GM23338 (cell line): ENCODE measurements around the gene AGBL4. TPM values are rescaled to one million over a fixed set of nuclear protein-coding genes. Genes with fewer than 3 reads are reported as not detected.

Source experiments
- ATAC-seq: fragments of 200-7000 bp; cut with Tn5 transposase; 3 replicates; pipeline ENCODE4 v1.9.1; 2020
- DNase-seq: peaks from one replicate; pipeline ENCODE4 v3.0.0-alpha.2; 2015; ENCODE audit warnings: low spot score
- H2AFZ ChIP-seq: fragments of 200-600 bp; sonication (generic); 2 replicates; pipeline ENCODE4 v1.8.0; 2016; ENCODE audit warnings: antibody characterized with exemption, mild to moderate bottlenecking, moderate library complexity
- H3F3A ChIP-seq: fragments of 200-600 bp; sonication (generic); replicated peaks from 2 replicates; pipeline ENCODE4 v1.8.0; 2017; ENCODE audit warnings: antibody characterized with exemption, mixed run types, low read depth
- H3K27ac ChIP-seq: fragments of 200-600 bp; sonication (generic); 2 replicates; pipeline ENCODE4 v1.6.1; 2016; ENCODE audit warnings: low read depth
- H3K27me3 ChIP-seq: fragments of 200-600 bp; sonication (generic); 2 replicates; pipeline ENCODE4 v1.8.0; 2016; ENCODE audit warnings: mild to moderate bottlenecking, mixed run types, moderate library complexity; ENCODE audit not compliant: insufficient read depth
- H3K36me3 ChIP-seq: fragments of 200-600 bp; sonication (generic); 2 replicates; pipeline ENCODE4 v1.8.0; 2016; ENCODE audit warnings: mild to moderate bottlenecking; ENCODE audit not compliant: insufficient read depth
- H3K4me1 ChIP-seq: fragments of 200-600 bp; sonication (generic); 2 replicates; pipeline ENCODE4 v1.8.0; 2016; ENCODE audit warnings: mild to moderate bottlenecking, moderate library complexity; ENCODE audit not compliant: insufficient read depth
- H3K4me2 ChIP-seq: fragments of 200-600 bp; sonication (generic); 2 replicates; pipeline ENCODE4 v1.7.1; 2017; ENCODE audit warnings: mixed run types
- H3K4me3 ChIP-seq: fragments of 200-600 bp; sonication (generic); 2 replicates; pipeline ENCODE4 v1.6.1; 2016; ENCODE audit warnings: mixed run types
- H3K79me2 ChIP-seq: fragments of 200-600 bp; sonication (generic); replicated peaks from 2 replicates; pipeline ENCODE4 v1.8.0; 2017; ENCODE audit warnings: mild to moderate bottlenecking; ENCODE audit not compliant: insufficient read depth
- H3K9me2 ChIP-seq: fragments of 200-600 bp; sonication (generic); 2 replicates; pipeline ENCODE4 v1.8.0; 2017; ENCODE audit not compliant: insufficient read depth
- H4K20me1 ChIP-seq: fragments of 200-600 bp; sonication (generic); replicated peaks from 2 replicates; pipeline ENCODE4 v1.8.0; 2017; ENCODE audit warnings: mild to moderate bottlenecking; ENCODE audit not compliant: insufficient read depth
- H3K27ac Mint-ChIP-seq: 2 replicates; pipeline ENCODE4 v1.8.0; 2020; ENCODE audit warnings: inconsistent platforms, mild to moderate bottlenecking, moderate library complexity, mixed read lengths
- H3K27me3 Mint-ChIP-seq: 3 replicates; pipeline ENCODE4 v1.8.0; 2022; ENCODE audit warnings: low read depth, mild to moderate bottlenecking, moderate library complexity, mixed read lengths, inconsistent platforms; ENCODE audit not compliant: insufficient read depth, poor library complexity
- H3K36me3 Mint-ChIP-seq: 3 replicates; pipeline ENCODE4 v1.8.0; 2021; ENCODE audit warnings: low read depth, mild to moderate bottlenecking, inconsistent platforms, moderate library complexity, mixed read lengths
- H3K4me1 Mint-ChIP-seq: 3 replicates; pipeline ENCODE4 v1.8.0; 2020; ENCODE audit warnings: mild to moderate bottlenecking, inconsistent platforms, mixed read lengths
- H3K4me3 Mint-ChIP-seq: 3 replicates; pipeline ENCODE4 v1.8.0; 2021; ENCODE audit warnings: moderate library complexity, mild to moderate bottlenecking, inconsistent platforms, mixed read lengths
- H3K9me3 Mint-ChIP-seq: 3 replicates; pipeline ENCODE4 v1.8.0; 2020; ENCODE audit warnings: moderate library complexity, mild to moderate bottlenecking, inconsistent platforms, mixed read lengths
- EZH2phosphoT487 ChIP-seq: fragments of 200-600 bp; sonication (generic); IDR thresholded peaks from one replicate; pipeline ENCODE4 v1.8.1; 2018; ENCODE audit warnings: antibody characterized with exemption; ENCODE audit not compliant: unreplicated experiment
- JUNB ChIP-seq: IDR thresholded peaks from one replicate; pipeline ENCODE4 v1.6.1; 2016; ENCODE audit warnings: antibody characterized with exemption; ENCODE audit not compliant: unreplicated experiment
- NANOG ChIP-seq: IDR thresholded peaks from 2 replicates; pipeline ENCODE4 v1.6.1; 2016; ENCODE audit warnings: antibody characterized with exemption, borderline replicate concordance
- STAT1 ChIP-seq: IDR thresholded peaks from one replicate; pipeline ENCODE4 v1.6.1; 2016; ENCODE audit warnings: antibody characterized with exemption; ENCODE audit not compliant: unreplicated experiment
- ZNF114 ChIP-seq: fragments of 250-450 bp; sonication (Bioruptor Pico); IDR thresholded peaks from 2 replicates; pipeline ENCODE4 v1.5.0; 2020; ENCODE audit warnings: mild to moderate bottlenecking, moderate library complexity
- polyA plus RNA-seq: library from polyadenylated mRNA; unstranded; fragments of >200 nt; fragmentation: Nextera tagmentation; extraction: Ambion mirVana; gene quantifications from 2 replicates; pipeline ENCODE4 v1.2.1, GENCODE V29; 2016
- total RNA-seq: library from RNA; depleted of rRNA; stranded (reverse); fragments of >200 nt; shearing (Covaris generic); gene quantifications from 2 replicates; pipeline ENCODE4 v1.2.3, GENCODE V29; 2014
- TF ChIP-seq, protein P1 (sequence below), 2 experiments: fragments of 200-600 bp in 1 of 2; sonication (generic) in 1 of 2; conservative IDR thresholded peaks; 2 replicates each; pipeline versions ENCODE4 v1.5.1 to v1.6.1; 2016 to 2017; ENCODE audit warnings: antibody characterized with exemption in 2 of 2, low read depth in 2 of 2, mild to moderate bottlenecking in 2 of 2, moderate library complexity in 1 of 2
- TF ChIP-seq, protein P2 (sequence below): IDR thresholded peaks from 2 replicates; pipeline ENCODE4 v1.6.1; 2016; ENCODE audit warnings: antibody characterized with exemption

The AGBL4 gene
- total and polyA plus RNA-seq, 2 experiments from 2014 or later = 0.91 to 1.5 TPM

DNA sequence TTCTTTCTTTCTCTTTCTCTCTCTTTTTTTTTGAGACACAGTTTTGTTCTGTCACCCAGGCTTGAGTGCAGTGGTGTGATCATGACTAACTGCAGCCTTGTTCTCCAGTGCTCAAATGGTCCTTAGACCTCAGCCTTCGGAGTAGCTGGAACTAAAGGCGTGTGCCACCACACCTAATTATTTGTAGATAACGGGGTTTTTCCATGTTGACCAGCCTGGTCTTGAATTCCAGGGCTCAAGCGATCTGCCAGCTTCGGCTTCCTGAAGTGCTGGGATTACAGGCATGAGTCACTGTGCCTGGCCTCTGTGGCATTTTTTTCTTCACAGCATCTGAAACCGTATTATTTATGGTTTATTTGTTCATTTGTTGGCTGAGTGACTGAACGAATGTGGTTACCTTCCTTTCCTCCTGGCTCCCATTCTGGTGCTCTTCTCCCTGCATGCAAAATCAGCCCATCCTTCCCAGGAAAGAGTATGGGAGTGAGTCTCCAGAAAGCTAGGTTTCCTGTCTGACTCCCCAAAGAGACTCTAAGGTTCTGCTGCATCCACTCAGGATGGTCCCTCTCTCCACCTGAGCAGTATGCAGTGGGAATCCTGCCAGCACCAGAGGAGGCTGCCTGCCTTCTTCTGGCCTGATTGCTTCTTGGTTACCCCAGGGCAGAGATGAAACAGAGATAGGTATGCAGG, 1092.1 kb downstream of the AGBL4 start (continued):
- TF ChIP-seq, protein P1, sequence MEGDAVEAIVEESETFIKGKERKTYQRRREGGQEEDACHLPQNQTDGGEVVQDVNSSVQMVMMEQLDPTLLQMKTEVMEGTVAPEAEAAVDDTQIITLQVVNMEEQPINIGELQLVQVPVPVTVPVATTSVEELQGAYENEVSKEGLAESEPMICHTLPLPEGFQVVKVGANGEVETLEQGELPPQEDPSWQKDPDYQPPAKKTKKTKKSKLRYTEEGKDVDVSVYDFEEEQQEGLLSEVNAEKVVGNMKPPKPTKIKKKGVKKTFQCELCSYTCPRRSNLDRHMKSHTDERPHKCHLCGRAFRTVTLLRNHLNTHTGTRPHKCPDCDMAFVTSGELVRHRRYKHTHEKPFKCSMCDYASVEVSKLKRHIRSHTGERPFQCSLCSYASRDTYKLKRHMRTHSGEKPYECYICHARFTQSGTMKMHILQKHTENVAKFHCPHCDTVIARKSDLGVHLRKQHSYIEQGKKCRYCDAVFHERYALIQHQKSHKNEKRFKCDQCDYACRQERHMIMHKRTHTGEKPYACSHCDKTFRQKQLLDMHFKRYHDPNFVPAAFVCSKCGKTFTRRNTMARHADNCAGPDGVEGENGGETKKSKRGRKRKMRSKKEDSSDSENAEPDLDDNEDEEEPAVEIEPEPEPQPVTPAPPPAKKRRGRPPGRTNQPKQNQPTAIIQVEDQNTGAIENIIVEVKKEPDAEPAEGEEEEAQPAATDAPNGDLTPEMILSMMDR (conservative IDR thresholded peaks at IDR 0.05; ENCODE audit: low read depth in 2 of 2) = no peak
- TF ChIP-seq ZNF114 (CRISPR knock-in tag) (no peak), NANOG (no peak), JUNB (no peak)

DNA sequence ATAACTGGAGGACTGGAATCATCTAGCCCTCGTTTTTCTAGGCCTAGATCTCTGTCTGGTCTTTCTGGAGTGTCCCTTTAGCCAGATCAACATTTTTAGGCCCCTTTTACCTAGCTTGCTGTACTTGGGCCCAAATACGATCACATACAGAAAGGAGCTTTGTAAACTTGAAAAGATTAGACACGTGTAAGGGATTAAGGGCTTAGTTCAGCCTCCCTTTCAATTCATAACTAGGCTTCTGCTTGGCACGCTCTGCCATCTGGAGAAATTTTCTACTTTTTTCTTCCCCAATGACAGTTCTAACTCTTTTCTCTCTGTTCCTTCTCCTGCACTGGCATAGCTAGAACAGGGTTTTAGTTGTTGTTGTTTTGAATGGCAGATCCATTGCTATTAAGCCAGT, 1093.7 kb downstream of the AGBL4 start:
- H3K36me3 Mint-ChIP-seq = no peaks in the 10 kb centered on the region
- Histone ChIP-seq H4K20me1 (no peaks in the 10 kb centered on the region), H3K27ac (no peak overlapping the region), H3K4me2 (no peak overlapping the region), H3F3A (no peaks in the 10 kb centered on the region), H3K9me2 (no peaks in the 10 kb centered on the region), H3K79me2 (no peaks in the 10 kb centered on the region), H3K4me1 (no peaks in the 10 kb centered on the region), H3K4me3 (no peak overlapping the region), H2AFZ (no peak overlapping the region), H3K27me3 (no peaks in the 10 kb centered on the region), H3K36me3 (no peaks in the 10 kb centered on the region)
- ATAC-seq (no peak), DNase-seq (no peak)
- no peak overlapping the region for H3K27ac Mint-ChIP-seq
- peaks cover 4% of the 10 kb centered on the region for H3K27me3 Mint-ChIP-seq
- no peak for TF ChIP-seq ZNF114 (CRISPR knock-in tag)
- TF ChIP-seq, protein P1 (conservative IDR thresholded peaks at IDR 0.05; ENCODE audit: low read depth in 2 of 2) = no peak
- no peak for TF ChIP-seq NANOG
- H3K9me3 Mint-ChIP-seq = peaks cover 12% of the 10 kb centered on the region; the same call in 2 of the 3 replicates
- peaks cover 9% of the 10 kb centered on the region; the same call in 2 of the 3 replicates for H3K4me1 Mint-ChIP-seq
- no peak overlapping the region for H3K4me3 Mint-ChIP-seq

DNA sequence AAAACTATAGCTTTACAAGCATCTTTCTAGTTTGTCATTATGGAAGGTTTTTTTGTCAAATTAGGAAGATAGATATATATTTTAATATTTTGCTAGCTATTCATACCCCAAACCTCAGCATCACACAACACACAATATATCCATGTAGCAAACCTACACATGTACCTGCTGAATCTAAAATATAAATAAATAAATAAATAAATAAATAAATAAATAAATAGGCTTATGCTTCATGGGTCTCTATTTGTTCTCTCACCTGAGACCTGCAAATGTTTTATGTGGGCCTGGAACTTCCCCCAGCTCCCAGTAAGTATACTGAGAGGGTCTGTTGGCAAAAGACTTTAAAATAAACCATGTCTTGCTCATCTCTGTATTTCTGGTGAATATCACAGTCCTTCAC, 1099.7 kb downstream of the AGBL4 start:
- Histone ChIP-seq H3K36me3 (no peaks in the 10 kb centered on the region), H3K79me2 (no peaks in the 10 kb centered on the region), H3K27me3 (no peaks in the 10 kb centered on the region), H3K9me2 (no peaks in the 10 kb centered on the region), H3K4me1 (no peaks in the 10 kb centered on the region), H3K27ac (no peak overlapping the region), H2AFZ (no peak overlapping the region), H4K20me1 (no peaks in the 10 kb centered on the region), H3K4me3 (no peak overlapping the region), H3F3A (no peaks in the 10 kb centered on the region), H3K4me2 (no peak overlapping the region)
- TF ChIP-seq, protein P2, sequence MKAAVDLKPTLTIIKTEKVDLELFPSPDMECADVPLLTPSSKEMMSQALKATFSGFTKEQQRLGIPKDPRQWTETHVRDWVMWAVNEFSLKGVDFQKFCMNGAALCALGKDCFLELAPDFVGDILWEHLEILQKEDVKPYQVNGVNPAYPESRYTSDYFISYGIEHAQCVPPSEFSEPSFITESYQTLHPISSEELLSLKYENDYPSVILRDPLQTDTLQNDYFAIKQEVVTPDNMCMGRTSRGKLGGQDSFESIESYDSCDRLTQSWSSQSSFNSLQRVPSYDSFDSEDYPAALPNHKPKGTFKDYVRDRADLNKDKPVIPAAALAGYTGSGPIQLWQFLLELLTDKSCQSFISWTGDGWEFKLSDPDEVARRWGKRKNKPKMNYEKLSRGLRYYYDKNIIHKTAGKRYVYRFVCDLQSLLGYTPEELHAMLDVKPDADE = no peak
- TF ChIP-seq, protein P1 (conservative IDR thresholded peaks at IDR 0.05; ENCODE audit: low read depth in 2 of 2) = no peak
- TF ChIP-seq NANOG = no peak
- no peak for TF ChIP-seq STAT1
- TF ChIP-seq EZH2phosphoT487 = no peak
- Mint-ChIP-seq H3K27me3 (peaks cover 2% of the 10 kb centered on the region), H3K4me1 (no peaks in the 10 kb centered on the region), H3K36me3 (no peaks in the 10 kb centered on the region), H3K9me3 (peaks cover 12% of the 10 kb centered on the region; the same call in 1 of the 3 replicates), H3K4me3 (no peak overlapping the region), H3K27ac (no peak overlapping the region)
- ATAC-seq = no peak
- no peak for DNase-seq
